Uterus (tissue), 4 donors: ENCODE results near the gene TSTD2. TPM values are rescaled to one million over a fixed set of nuclear protein-coding genes. Genes with fewer than 3 reads are reported as not detected.

ENCODE experiments used
- DNase-seq, 2 donors: peaks; one replicate each; pipeline ENCODE4 v3.0.0-alpha.2; 2019 to 2020
- H3K27ac ChIP-seq, 2 donors: fragments of 200-600 bp; sonication (generic); 1 replicate in 1 of 2; 2 replicates in 1 of 2; pipeline ENCODE4 v1.5.1; 2016 to 2018
- H3K27me3 ChIP-seq, 2 donors: fragments of 200-600 bp; sonication (generic); one replicate each; pipeline ENCODE4 v1.5.1; 2018 to 2019; ENCODE audit warnings: control low read depth in 1 of 2
- H3K36me3 ChIP-seq, 2 donors: fragments of 200-600 bp; sonication (generic); one replicate each; pipeline ENCODE4 v1.5.1; 2019; ENCODE audit warnings: control low read depth in 1 of 2
- H3K4me1 ChIP-seq, 2 donors: fragments of 200-600 bp; sonication (generic); one replicate each; pipeline ENCODE4 v1.5.1; 2018 to 2019; ENCODE audit warnings: control low read depth in 1 of 2
- H3K4me3 ChIP-seq, 2 donors: fragments of 200-600 bp; sonication (generic); 1 replicate in 1 of 2; 2 replicates in 1 of 2; pipeline ENCODE4 v1.5.1; 2018 to 2019; ENCODE audit warnings: mild to moderate bottlenecking in 1 of 2
- H3K9me3 ChIP-seq, 2 donors: fragments of 200-600 bp; sonication (generic); one replicate each; pipeline ENCODE4 v1.5.1; 2019; ENCODE audit warnings: control low read depth in 1 of 2
- CTCF ChIP-seq, 4 experiments: fragments of 200-600 bp in 2 of 4; fragments of 450-650 bp in 2 of 4; sonication (generic) in 2 of 4; IDR thresholded peaks; one replicate each; pipeline ENCODE4 v1.5.1; 2016 to 2019; ENCODE audit warnings: antibody characterized with exemption in 4 of 4, mild to moderate bottlenecking in 2 of 4, moderate library complexity in 1 of 4
- POLR2A ChIP-seq, 2 donors: fragments of 450-650 bp; IDR thresholded peaks; one replicate each; pipeline ENCODE4 v1.6.1; 2016; ENCODE audit warnings: antibody characterized with exemption in 2 of 2, mild to moderate bottlenecking in 1 of 2, moderate library complexity in 1 of 2
- intact Hi-C: fragments of 100-400 bp; cut with DNase I; formaldehyde crosslinking; loops from one replicate; pipeline ENCODE4 v1.15.1; 2023; ENCODE audit warnings: low total_unique reads
- total RNA-seq, 4 donors: library from RNA; depleted of rRNA in 3 of 4; stranded (reverse); fragments of >200 nt in 3 of 4; gene quantifications; one replicate each; pipeline versions ENCODE4 v1.1.0 to v1.2.4, GENCODE V29; 2014 to 2023
- donor health status: DM: yes; HTN: yes; CAD: no.

TSTD2 gene
- total RNA-seq, 4 donors from 2014 or later: 9.0 to 35.8 (median 28.2) TPM

DNA sequence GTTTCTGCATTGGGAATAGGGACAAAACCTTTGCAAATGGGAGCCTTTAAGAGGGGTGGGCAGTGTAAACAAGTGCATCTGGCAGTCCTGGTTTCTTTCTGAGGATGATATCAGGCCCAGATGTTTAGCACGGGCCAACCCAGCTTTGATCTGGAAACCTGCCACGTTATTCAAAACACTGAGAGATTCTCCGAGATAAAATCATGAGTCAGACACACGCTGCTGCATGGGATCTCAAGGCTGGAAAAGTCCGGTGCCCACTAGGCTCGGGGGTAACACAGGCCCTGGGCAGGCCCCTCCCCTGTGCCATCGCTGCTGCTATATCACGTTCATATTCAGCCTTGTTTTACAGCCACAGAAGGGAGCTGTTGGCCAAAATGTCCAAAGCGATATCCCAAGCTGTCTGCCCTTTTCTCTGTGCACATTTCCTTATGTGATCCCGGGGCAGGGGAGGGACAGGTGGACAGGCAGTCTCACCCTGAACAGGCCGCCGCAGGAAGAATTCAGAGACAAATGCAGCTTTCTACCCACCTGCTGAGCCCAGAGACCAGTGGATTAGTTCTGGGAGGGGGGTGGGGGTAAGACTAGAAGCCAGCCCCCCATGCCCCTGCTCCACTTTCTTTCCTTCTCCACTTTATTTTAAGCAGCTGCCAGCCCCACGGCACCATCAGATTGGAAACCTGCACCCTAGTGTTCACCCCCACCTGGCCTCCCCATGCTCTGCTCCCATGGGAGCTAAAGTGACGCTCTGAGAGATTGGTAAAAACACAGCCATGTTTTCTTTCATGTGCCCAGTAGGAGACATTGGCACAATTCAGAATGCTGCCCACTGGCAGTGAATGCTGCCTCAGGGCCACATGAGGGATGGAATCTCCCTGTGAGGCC lies 68.6 kb downstream of the TSTD2 start:
- peak in 1 of 2 donors; percentile 82 for DNase-seq
- H3K27me3 ChIP-seq: no peaks in the 10 kb centered on the region
- H3K27ac ChIP-seq: peak overlapping the region; percentile 72 to 98
- H3K36me3 ChIP-seq: no peaks in the 10 kb centered on the region
- H3K4me3 ChIP-seq: no peak overlapping the region
- no peak for TF ChIP-seq POLR2A (IDR thresholded peaks at IDR 0.05)
- no peak for TF ChIP-seq CTCF (IDR thresholded peaks at IDR 0.05)
- no peaks in the 10 kb centered on the region for H3K9me3 ChIP-seq
- H3K4me1 ChIP-seq: peaks cover 8 to 9% of the 10 kb centered on the region in 2 donors
- intact Hi-C loops: no loop called here

GRCh38 chr9:97563458-97564135 lies 69.6 kb downstream of the TSTD2 start:
- no peaks in the 10 kb centered on the region for H3K36me3 ChIP-seq
- TF ChIP-seq CTCF (IDR thresholded peaks at IDR 0.05) (no peak), POLR2A (IDR thresholded peaks at IDR 0.05) (no peak)
- intact Hi-C loops: no loop called here
- DNase-seq: peak in 1 of 2 donors; percentile 25
- H3K4me3 ChIP-seq: no peak overlapping the region
- peaks cover 8 to 12% of the 10 kb centered on the region in 2 donors for H3K4me1 ChIP-seq
- H3K27ac ChIP-seq: peak overlapping the region; percentile 72 to 98
- H3K9me3 ChIP-seq: no peaks in the 10 kb centered on the region
- no peaks in the 10 kb centered on the region for H3K27me3 ChIP-seq

DNA sequence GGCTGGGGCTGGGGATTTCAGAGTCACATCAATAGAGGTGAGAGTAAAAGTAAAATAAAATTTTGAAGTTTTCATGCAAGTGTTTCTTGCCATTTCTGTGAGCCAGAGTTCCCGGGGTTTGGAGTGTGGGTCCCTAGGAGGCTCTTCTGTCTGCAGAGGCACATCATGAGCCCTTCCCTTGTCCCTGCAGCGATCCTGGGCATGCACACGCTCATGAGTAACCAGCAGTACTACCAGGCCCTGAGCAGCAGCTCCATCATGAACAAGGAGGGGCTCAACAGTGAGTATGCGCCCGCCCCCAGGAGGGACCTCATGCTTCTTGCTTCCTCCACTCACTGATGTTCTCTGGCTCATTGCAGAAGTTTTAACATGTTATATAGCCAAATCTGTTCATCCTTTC lies 70.6 kb downstream of the TSTD2 start:
- no peaks in the 10 kb centered on the region for H3K27me3 ChIP-seq
- DNase-seq: peak in 1 of 2 donors; percentile 37
- peak overlapping the region; percentile 72 to 98 for H3K27ac ChIP-seq

DNA sequence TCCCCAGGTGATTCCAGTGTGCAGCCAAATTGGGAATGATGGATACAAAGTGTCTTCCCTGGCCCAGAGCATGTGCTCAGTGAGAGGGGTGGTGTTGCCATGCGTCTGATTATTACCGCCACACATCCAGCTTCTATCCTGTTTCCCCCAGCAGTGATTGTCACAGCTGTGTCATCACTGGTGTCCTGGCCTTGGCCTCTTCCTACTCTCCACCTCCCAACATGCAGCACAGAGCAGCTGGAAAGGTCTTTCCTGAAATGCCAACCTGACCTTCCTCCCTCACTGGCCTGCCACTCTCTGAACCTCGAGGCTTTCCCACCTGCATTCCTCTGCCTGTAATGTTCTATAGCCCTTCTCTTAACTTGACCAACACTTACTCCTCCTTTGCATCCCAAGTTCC lies 71.7 kb downstream of the TSTD2 start:
- Histone ChIP-seq H3K9me3 (no peaks in the 10 kb centered on the region), H3K27ac (peak overlapping the region; percentile 72 to 98), H3K36me3 (no peaks in the 10 kb centered on the region), H3K27me3 (no peaks in the 10 kb centered on the region), H3K4me1 (peaks cover 15 to 23% of the 10 kb centered on the region in 2 donors), H3K4me3 (no peak overlapping the region)
- DNase-seq: peak in 1 of 2 donors; percentile 18
- intact Hi-C loops: no loop called here
- TF ChIP-seq CTCF (IDR thresholded peaks at IDR 0.05) (no peak), POLR2A (IDR thresholded peaks at IDR 0.05) (no peak)

More for the DNA sequence above, 70.6 kb downstream of the TSTD2 start:
- TF ChIP-seq CTCF (IDR thresholded peaks at IDR 0.05) (no peak), POLR2A (IDR thresholded peaks at IDR 0.05) (peak in 1 of 2 donors; percentile 26)
- Histone ChIP-seq H3K4me3 (no peak overlapping the region), H3K36me3 (no peaks in the 10 kb centered on the region), H3K4me1 (peaks cover 8 to 17% of the 10 kb centered on the region in 2 donors), H3K9me3 (no peaks in the 10 kb centered on the region)
- intact Hi-C loops: no loop called here

DNA sequence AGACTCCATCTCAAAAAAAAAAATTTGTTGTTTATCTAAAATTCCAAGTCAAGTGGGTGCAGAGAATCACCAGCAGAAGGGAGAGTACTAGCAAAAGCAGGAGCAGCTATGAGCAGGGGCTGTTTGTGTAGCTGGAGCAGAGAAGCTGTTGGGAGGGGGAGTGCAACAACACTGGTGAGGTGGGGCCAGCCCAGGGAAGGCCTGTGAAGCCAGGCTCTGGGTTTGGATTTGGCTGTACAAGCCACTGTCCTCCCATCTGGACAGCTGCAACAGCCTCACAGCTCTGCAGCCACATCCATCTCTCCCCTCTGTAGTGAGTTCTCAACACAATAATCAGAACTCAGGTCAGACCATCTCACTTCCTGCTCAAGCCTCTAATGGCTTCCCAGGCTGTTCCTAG lies 72.3 kb downstream of the TSTD2 start:
- no peaks in the 10 kb centered on the region for H3K9me3 ChIP-seq
- H3K27ac ChIP-seq: peak overlapping the region; percentile 72 to 98
- intact Hi-C loops: no loop called here
- H3K36me3 ChIP-seq: no peaks in the 10 kb centered on the region
- peak in 1 of 2 donors; percentile 28 for DNase-seq
- no peaks in the 10 kb centered on the region for H3K27me3 ChIP-seq
- TF ChIP-seq POLR2A (IDR thresholded peaks at IDR 0.05): no peak
- no peak for TF ChIP-seq CTCF (IDR thresholded peaks at IDR 0.05)
- H3K4me3 ChIP-seq: no peak overlapping the region
- H3K4me1 ChIP-seq: peaks cover 15 to 26% of the 10 kb centered on the region in 2 donors
